ENCODE results near the gene RRP9. TPM values are rescaled to one million over a fixed set of nuclear protein-coding genes. Genes with fewer than 3 reads are reported as not detected.
"Not testable (repeated sequence)": the region's sequence is repeated elsewhere in the genome, so short reads cannot be mapped to it uniquely, and the experiment has no call there.

The RRP9 gene, protein sequence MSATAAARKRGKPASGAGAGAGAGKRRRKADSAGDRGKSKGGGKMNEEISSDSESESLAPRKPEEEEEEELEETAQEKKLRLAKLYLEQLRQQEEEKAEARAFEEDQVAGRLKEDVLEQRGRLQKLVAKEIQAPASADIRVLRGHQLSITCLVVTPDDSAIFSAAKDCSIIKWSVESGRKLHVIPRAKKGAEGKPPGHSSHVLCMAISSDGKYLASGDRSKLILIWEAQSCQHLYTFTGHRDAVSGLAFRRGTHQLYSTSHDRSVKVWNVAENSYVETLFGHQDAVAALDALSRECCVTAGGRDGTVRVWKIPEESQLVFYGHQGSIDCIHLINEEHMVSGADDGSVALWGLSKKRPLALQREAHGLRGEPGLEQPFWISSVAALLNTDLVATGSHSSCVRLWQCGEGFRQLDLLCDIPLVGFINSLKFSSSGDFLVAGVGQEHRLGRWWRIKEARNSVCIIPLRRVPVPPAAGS
- total RNA-seq (2021): 25.9 and 32.3 TPM in 2 replicates
- Bru-seq, nascent RNA: percentile 51 among the genes with signal in this experiment
- BruChase-seq, experiment 1, labeled RNA remaining after a 2-hour chase: percentile 53 among the genes with signal in this experiment
- percentile 64 among the genes with signal in this experiment for BruChase-seq, experiment 2, labeled RNA remaining after a 6-hour chase
- long read RNA-seq, transcript RRP9-201 (15 exons, 1,578 nt): major isoform, 35 of 45 reads
- long read RNA-seq, partial matches to known transcripts: 2 of 45 reads
- long read RNA-seq, other reads (novel, unspliced or antisense): 8 of 45 reads

DNA sequence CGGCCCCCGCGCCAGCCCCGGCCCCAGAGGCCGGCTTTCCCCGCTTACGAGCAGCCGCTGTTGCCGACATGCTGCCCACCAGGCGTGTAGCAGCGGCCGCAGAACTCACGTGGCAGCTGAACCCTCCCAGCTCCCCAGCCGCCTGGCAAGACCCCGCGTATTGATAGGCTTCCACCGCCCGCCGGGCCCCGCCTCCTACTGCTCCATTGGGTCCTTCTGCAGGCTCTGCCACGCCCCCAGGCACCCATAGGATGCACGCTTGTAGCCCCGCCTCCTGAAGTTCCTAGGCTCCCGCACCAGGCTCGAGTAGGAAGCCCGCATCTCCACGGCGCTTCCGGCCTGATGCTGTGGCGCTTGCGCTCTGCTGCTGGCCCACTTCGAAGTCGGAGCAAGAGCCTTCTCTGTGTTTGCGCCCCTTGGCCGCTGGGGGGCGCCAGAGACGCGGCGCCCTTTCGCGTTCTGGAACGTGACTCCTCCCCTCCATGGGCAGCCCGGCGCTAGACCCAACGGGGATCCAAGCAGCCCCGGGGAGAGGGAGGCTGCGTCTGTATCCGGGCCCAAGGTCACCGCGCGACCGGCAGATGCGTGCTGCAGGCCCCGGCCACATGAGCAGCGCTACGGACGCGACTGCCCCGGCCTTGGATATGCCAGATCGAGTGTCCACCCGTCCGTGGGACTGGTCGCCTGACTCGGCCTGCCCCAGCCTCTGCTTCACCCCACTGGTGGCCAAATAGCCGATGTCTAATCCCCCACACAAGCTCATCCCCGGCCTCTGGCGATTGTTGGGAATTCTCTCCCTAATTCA is at the start of gene RRP9, which contains the start of gene PARP3:
Gene RRP9, minus strand, starts transcription at position 107 of the 805 bp plus-strand sequence. Its CDS starts 37 bp downstream, at position 70.
Gene PARP3, plus strand, starts transcription at position 566 of the 805 bp plus-strand sequence. CDS start 993 bp downstream, outside the sequence.
- H3K4me1 ChIP-seq (ENCODE audit: insufficient read depth, low read length, poor library complexity, severe bottlenecking): peaks cover 6% of the 10 kb centered on the region
- no TSS peak for BruUV-seq (replicated peaks)
- CTCF ChIA-PET: interaction anchor here (0.5 to 0.8 kb wide), 4 partner anchors 9 to 109 kb away, joined by 3 to 4 read pairs (median 3); no protein-coding TSS in a partner anchor
- H3K9me3 ChIP-seq (ENCODE audit: low read depth, low read length, poor library complexity, severe bottlenecking): no peaks in the 10 kb centered on the region
- peak within 1 kb of the TSS; percentile 74 for H3K27ac ChIP-seq (ENCODE audit: low read depth, low read length, poor library complexity, severe bottlenecking)
- intact Hi-C loops (cut with micrococcal nuclease; ENCODE audit: unreplicated experiment): loop anchor here (2.0 kb wide), 1 partner anchor 33 kb away; the partner anchor contains the start of genes ABHD14A and ABHD14B
- TF ChIP-seq EZH2 (IDR thresholded peaks at IDR 0.05; ENCODE audit: borderline replicate concordance, low read depth, low read length, poor library complexity, severe bottlenecking): no peak
- TF ChIP-seq, protein P1, sequence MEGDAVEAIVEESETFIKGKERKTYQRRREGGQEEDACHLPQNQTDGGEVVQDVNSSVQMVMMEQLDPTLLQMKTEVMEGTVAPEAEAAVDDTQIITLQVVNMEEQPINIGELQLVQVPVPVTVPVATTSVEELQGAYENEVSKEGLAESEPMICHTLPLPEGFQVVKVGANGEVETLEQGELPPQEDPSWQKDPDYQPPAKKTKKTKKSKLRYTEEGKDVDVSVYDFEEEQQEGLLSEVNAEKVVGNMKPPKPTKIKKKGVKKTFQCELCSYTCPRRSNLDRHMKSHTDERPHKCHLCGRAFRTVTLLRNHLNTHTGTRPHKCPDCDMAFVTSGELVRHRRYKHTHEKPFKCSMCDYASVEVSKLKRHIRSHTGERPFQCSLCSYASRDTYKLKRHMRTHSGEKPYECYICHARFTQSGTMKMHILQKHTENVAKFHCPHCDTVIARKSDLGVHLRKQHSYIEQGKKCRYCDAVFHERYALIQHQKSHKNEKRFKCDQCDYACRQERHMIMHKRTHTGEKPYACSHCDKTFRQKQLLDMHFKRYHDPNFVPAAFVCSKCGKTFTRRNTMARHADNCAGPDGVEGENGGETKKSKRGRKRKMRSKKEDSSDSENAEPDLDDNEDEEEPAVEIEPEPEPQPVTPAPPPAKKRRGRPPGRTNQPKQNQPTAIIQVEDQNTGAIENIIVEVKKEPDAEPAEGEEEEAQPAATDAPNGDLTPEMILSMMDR (conservative IDR thresholded peaks at IDR 0.05; ENCODE audit: low read depth, low read length): peak; percentile 93
- peak; percentile 99 for DNase-seq (ENCODE audit: low spot score)
- POLR2A ChIA-PET (ENCODE audit: low non-redundant PET): no interaction called here
- H3K4me3 ChIP-seq (ENCODE audit: low read depth, low read length, poor library complexity, severe bottlenecking): peak within 1 kb of the TSS; percentile 70
- no peaks in the 10 kb centered on the region for H3K36me3 ChIP-seq (ENCODE audit: insufficient read depth, low read length, poor library complexity, severe bottlenecking)
- H3K27me3 ChIP-seq (replicated peaks; ENCODE audit: insufficient read depth, low read depth, low read length, poor library complexity): no peaks in the 10 kb centered on the region

DNA sequence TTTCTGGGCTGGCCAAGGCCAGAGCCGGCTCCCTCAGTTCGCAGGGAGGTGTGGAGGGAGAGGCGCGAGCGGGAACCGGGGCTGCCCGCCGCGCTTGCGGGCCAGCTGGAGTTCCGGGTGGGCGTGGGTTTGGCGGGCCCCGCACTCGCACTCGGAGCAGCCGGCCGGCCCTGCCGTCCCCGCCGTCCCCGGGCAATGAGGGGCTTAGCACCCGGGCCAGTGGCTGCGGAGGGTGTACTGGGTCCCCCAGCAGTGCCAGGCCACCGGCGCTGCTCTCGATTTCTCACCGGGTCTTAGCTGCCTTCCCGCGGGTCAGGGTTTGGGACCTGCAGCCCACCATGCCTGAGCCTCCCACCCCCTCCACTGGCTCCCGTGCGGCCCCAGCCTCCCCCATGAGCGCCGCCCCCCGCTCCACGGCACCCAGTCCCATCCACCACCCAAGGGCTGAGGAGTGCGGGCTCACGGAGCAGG is 48.8 kb upstream of the RRP9 start:
- intact Hi-C loops (cut with micrococcal nuclease; ENCODE audit: unreplicated experiment); H3K27me3 ChIP-seq (replicated peaks; ENCODE audit: insufficient read depth, low read depth, low read length, poor library complexity); BruUV-seq (replicated peaks); H3K9me3 ChIP-seq (ENCODE audit: low read depth, low read length, poor library complexity, severe bottlenecking); DNase-seq (ENCODE audit: low spot score); H3K4me1 ChIP-seq (ENCODE audit: insufficient read depth, low read length, poor library complexity, severe bottlenecking); CTCF ChIA-PET; H3K27ac ChIP-seq (ENCODE audit: low read depth, low read length, poor library complexity, severe bottlenecking); H3K4me3 ChIP-seq (ENCODE audit: low read depth, low read length, poor library complexity, severe bottlenecking): not testable (repeated sequence)
- H3K36me3 ChIP-seq (ENCODE audit: insufficient read depth, low read length, poor library complexity, severe bottlenecking): peaks cover 32% of the 10 kb centered on the region
- POLR2A ChIA-PET (ENCODE audit: low non-redundant PET): interaction anchor here (0.6 kb wide), 1 partner anchor 24 kb away, joined by 3 read pairs; no protein-coding TSS in a partner anchor

DNA sequence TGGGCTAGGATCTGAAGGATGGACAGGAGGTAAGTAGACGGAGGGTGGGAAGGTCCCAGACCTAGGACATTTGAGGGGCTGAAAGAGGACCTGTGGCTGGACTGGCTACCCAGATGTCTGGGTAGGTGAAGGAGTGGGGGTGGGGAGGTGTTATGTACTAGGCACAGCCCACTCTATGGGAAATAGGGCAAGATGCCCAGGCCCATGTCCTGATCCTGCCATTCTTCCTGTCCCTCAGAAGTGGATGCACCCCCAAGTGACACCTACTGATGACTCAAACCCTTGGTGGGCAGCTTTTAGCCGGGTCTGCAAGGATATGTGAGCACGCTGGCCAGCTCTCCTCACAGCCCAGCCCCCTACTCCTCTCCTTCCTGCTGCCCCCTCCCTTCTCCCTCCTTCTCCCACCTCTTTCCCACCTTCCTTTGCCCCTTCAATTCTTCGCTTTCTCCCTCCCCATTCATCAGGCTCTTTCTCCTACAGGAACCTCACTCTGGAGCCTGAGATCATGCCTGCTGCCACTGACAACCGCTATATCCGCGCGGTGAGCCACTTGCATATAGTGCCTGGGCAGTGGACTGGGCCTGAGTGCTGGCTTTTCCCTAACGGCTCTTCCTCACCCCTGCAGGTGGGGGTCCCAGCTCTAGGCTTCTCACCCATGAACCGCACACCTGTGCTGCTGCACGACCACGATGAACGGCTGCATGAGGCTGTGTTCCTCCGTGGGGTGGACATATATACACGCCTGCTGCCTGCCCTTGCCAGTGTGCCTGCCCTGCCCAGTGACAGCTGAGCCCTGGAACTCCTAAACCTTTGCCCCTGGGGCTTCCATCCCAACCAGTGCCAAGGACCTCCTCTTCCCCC is 46.8 kb upstream of the RRP9 start:
- intact Hi-C loops (cut with micrococcal nuclease; ENCODE audit: unreplicated experiment): no loop called here
- Histone ChIP-seq H3K36me3 (ENCODE audit: insufficient read depth, low read length, poor library complexity, severe bottlenecking) (peaks cover 16% of the 10 kb centered on the region), H3K4me1 (ENCODE audit: insufficient read depth, low read length, poor library complexity, severe bottlenecking) (no peaks in the 10 kb centered on the region), H3K4me3 (ENCODE audit: low read depth, low read length, poor library complexity, severe bottlenecking) (no peak overlapping the region), H3K27me3 (replicated peaks; ENCODE audit: insufficient read depth, low read depth, low read length, poor library complexity) (no peaks in the 10 kb centered on the region), H3K27ac (ENCODE audit: low read depth, low read length, poor library complexity, severe bottlenecking) (no peak overlapping the region), H3K9me3 (ENCODE audit: low read depth, low read length, poor library complexity, severe bottlenecking) (no peaks in the 10 kb centered on the region)
- CTCF ChIA-PET: no interaction called here
- POLR2A ChIA-PET (ENCODE audit: low non-redundant PET): no interaction called here
- no TSS peak for BruUV-seq (replicated peaks)
- TF ChIP-seq, protein P1 (conservative IDR thresholded peaks at IDR 0.05; ENCODE audit: low read depth, low read length): no peak
- no peak for TF ChIP-seq EZH2 (IDR thresholded peaks at IDR 0.05; ENCODE audit: borderline replicate concordance, low read depth, low read length, poor library complexity, severe bottlenecking)
- DNase-seq (ENCODE audit: low spot score): no peak
